Loucy (cell line): ENCODE data around the gene KLF7.

Experiments
- H2AFZ ChIP-seq: fragments of 200-600 bp; sonication (generic); 2 replicates; pipeline ENCODE4 v1.6.0; 2016; ENCODE audit warnings: antibody characterized with exemption, mild to moderate bottlenecking, low read length, moderate library complexity
- H3F3A ChIP-seq: fragments of 200-600 bp; 2 replicates; pipeline ENCODE4 v1.6.0; 2016; ENCODE audit warnings: antibody characterized with exemption, low read depth, mild to moderate bottlenecking
- H3K27me3 ChIP-seq: fragments of 200-600 bp; sonication (generic); 2 replicates; pipeline ENCODE4 v1.6.1; 2014; ENCODE audit warnings: low read length, mild to moderate bottlenecking; ENCODE audit not compliant: insufficient read depth, poor library complexity, severe bottlenecking
- H3K36me3 ChIP-seq: fragments of 200-600 bp; sonication (generic); 2 replicates; pipeline ENCODE4 v1.6.1; 2016; ENCODE audit warnings: low read length; ENCODE audit not compliant: insufficient read depth
- H3K4me1 ChIP-seq: fragments of 200-600 bp; sonication (generic); 2 replicates; pipeline ENCODE4 v1.5.1; 2014; ENCODE audit warnings: low read length, mild to moderate bottlenecking; ENCODE audit not compliant: insufficient read depth, poor library complexity, severe bottlenecking
- H3K4me2 ChIP-seq: fragments of 200-600 bp; sonication (generic); 2 replicates; pipeline ENCODE4 v1.6.0; 2014; ENCODE audit warnings: antibody characterized with exemption, low read length, low read depth, mild to moderate bottlenecking; ENCODE audit not compliant: poor library complexity, severe bottlenecking
- H3K4me3 ChIP-seq: fragments of 200-600 bp; sonication (generic); 2 replicates; pipeline ENCODE4 v1.5.1; 2014; ENCODE audit warnings: low read length, mild to moderate bottlenecking, mixed read lengths; ENCODE audit not compliant: poor library complexity, severe bottlenecking
- H3K79me2 ChIP-seq: fragments of 200-600 bp; sonication (generic); 2 replicates; pipeline ENCODE4 v1.6.1; 2014; ENCODE audit warnings: low read length; ENCODE audit not compliant: insufficient read depth
- H3K9ac ChIP-seq: fragments of 200-600 bp; sonication (generic); 2 replicates; pipeline ENCODE4 v1.6.0; 2014; ENCODE audit warnings: mild to moderate bottlenecking, low read depth, low read length, moderate library complexity; ENCODE audit not compliant: poor library complexity, severe bottlenecking
- H3K9me2 ChIP-seq: fragments of 200-600 bp; sonication (generic); replicated peaks from 2 replicates; pipeline ENCODE4 v1.6.1; 2016; ENCODE audit warnings: low read depth, low read length, mixed read lengths
- H3K9me3 ChIP-seq: fragments of 200-600 bp; sonication (generic); 2 replicates; pipeline ENCODE4 v1.6.1; 2014; ENCODE audit warnings: mild to moderate bottlenecking, antibody characterized with exemption, low read length, low read depth; ENCODE audit not compliant: insufficient read depth
- H4K20me1 ChIP-seq: fragments of 200-600 bp; sonication (generic); 2 replicates; pipeline ENCODE4 v1.6.0; 2014; ENCODE audit warnings: antibody characterized with exemption, low read length, mild to moderate bottlenecking; ENCODE audit not compliant: insufficient read depth, poor library complexity, severe bottlenecking
- EZH2phosphoT487 ChIP-seq: fragments of 200-600 bp; IDR thresholded peaks from 2 replicates; pipeline ENCODE4 v1.6.1; 2018; ENCODE audit warnings: antibody characterized with exemption, mild to moderate bottlenecking, moderate library complexity, borderline replicate concordance
- TF ChIP-seq, protein P1 (sequence below): fragments of 200-600 bp; sonication (generic); conservative IDR thresholded peaks from 2 replicates; pipeline ENCODE4 v1.5.1; 2014; ENCODE audit warnings: mild to moderate bottlenecking, antibody characterized with exemption, low read length

KLF7 gene

DNA sequence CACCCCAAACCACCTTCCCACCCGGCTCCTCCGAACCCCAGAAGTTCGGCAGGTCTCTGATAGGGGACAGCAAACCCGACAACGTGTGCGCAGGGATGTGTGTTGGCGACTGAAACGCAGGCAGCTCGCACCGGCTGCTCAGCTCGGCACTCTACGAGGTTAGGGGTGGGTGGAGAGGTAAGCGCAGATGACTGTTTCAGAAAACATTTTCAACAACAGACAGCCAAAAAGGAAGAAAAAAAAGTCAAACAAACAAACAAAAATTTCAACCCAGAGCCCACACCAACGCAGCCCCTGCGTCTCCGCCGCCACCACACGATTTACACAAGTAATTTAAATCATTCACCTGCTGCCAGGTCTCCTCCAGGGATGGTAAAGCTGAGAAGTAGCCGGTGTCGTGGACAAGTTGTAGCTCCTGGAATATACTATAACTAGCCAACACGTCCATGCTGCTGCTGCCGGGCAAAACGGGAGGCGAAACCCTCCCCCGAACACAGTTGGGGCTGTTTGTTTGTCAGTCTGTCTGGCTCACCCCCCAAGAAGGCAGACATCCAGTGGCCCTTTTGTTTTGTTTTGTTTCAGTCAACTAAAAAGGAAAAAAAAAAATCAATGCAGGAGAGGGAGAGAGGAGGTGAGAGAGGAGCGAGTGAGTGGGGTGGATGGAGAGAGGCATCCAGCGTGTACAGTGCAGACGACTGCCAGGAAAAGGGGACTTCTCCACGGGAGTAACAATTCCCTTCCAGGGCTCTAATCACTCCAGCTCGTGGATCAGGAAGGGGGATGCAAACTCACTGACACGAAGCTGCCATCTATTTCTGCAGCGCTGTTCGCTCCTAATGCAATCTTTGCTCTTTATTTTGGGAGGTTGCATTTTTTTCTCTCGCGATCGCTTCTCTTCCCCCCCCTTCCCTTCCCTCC lies at the start of gene KLF7:
Gene KLF7 (minus strand): TSS at position 828 of the 918 bp plus-strand sequence. CDS start 380 bp downstream, at position 448.
- peak within 1 kb of the TSS; percentile 95 for H3K4me2 ChIP-seq
- H3K79me2 ChIP-seq = peaks cover 11% of the 10 kb centered on the region; the same call in 1 of the 2 replicates
- H2AFZ ChIP-seq = peak within 1 kb of the TSS; percentile 84
- no peaks in the 10 kb centered on the region for H3K36me3 ChIP-seq
- H3K4me3 ChIP-seq = peak within 1 kb of the TSS; percentile 92
- H4K20me1 ChIP-seq = peaks cover 8% of the 10 kb centered on the region
- no peak for TF ChIP-seq EZH2phosphoT487
- TF ChIP-seq, protein P1, sequence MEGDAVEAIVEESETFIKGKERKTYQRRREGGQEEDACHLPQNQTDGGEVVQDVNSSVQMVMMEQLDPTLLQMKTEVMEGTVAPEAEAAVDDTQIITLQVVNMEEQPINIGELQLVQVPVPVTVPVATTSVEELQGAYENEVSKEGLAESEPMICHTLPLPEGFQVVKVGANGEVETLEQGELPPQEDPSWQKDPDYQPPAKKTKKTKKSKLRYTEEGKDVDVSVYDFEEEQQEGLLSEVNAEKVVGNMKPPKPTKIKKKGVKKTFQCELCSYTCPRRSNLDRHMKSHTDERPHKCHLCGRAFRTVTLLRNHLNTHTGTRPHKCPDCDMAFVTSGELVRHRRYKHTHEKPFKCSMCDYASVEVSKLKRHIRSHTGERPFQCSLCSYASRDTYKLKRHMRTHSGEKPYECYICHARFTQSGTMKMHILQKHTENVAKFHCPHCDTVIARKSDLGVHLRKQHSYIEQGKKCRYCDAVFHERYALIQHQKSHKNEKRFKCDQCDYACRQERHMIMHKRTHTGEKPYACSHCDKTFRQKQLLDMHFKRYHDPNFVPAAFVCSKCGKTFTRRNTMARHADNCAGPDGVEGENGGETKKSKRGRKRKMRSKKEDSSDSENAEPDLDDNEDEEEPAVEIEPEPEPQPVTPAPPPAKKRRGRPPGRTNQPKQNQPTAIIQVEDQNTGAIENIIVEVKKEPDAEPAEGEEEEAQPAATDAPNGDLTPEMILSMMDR = no peak
- H3K27me3 ChIP-seq = no peaks in the 10 kb centered on the region
- no peaks in the 10 kb centered on the region for H3K9me3 ChIP-seq
- peaks cover 33% of the 10 kb centered on the region for H3K4me1 ChIP-seq
- H3K9me2 ChIP-seq = no peaks in the 10 kb centered on the region
- no peaks in the 10 kb centered on the region for H3F3A ChIP-seq
- H3K9ac ChIP-seq = peak within 1 kb of the TSS; percentile 97

DNA sequence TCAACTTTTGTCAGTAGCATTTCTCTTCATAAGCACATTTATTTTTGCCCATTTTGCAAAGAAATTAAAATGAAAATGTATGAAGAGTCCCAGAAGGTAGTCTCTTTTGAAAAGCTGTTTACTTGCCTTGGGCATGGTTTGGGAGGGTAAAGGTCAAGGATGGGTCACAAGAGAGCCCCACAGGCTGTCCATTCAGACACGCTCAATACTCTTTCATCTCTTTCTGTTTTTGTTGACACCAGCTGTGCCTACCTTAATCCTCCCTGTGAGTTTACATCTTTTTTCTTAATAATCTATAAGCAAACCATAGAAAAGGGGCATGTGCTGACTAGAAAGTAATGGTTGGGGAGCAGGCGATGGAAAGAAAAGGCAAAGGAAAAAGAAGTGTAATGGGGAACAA lies 49.6 kb upstream of the KLF7 start:
- H3K27me3 ChIP-seq = no peaks in the 10 kb centered on the region
- no peaks in the 10 kb centered on the region for H3K9me3 ChIP-seq
- no peaks in the 10 kb centered on the region for H3F3A ChIP-seq
- no peaks in the 10 kb centered on the region for H3K36me3 ChIP-seq
- TF ChIP-seq, protein P1 = no peak
- no peak for TF ChIP-seq EZH2phosphoT487
- no peaks in the 10 kb centered on the region for H4K20me1 ChIP-seq
- no peak overlapping the region for H3K4me3 ChIP-seq
- no peaks in the 10 kb centered on the region for H3K79me2 ChIP-seq
- no peaks in the 10 kb centered on the region for H3K4me1 ChIP-seq
- H3K9ac ChIP-seq = no peak overlapping the region
- no peak overlapping the region for H2AFZ ChIP-seq
- no peak overlapping the region for H3K4me2 ChIP-seq
- no peaks in the 10 kb centered on the region for H3K9me2 ChIP-seq

DNA sequence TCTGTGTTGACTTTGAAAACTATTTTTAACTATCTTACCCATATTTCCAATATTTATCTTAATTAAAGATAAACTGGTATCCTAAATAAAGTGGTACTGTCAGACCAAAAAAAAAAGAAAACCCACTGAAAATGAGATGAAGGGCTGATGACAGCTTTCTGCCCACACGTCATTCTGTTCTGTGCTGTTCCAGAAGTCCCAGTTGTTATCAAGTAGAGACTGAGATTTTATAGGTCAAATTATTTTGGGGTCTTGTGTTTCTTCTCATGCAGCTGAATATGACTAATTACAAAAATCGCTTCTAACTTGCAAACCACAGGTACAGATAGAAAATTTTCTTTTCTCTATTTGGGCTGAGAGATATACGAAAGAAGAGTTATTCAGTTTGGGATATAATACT lies 48.7 kb upstream of the KLF7 start:
- Histone ChIP-seq H3K4me3 (no peak overlapping the region), H3K79me2 (no peaks in the 10 kb centered on the region), H3K36me3 (no peaks in the 10 kb centered on the region), H4K20me1 (no peaks in the 10 kb centered on the region), H3K27me3 (no peaks in the 10 kb centered on the region), H3F3A (no peaks in the 10 kb centered on the region), H2AFZ (no peak overlapping the region), H3K9me3 (no peaks in the 10 kb centered on the region), H3K9ac (no peak overlapping the region), H3K9me2 (no peaks in the 10 kb centered on the region), H3K4me1 (no peaks in the 10 kb centered on the region), H3K4me2 (no peak overlapping the region)
- TF ChIP-seq, protein P1 = no peak
- TF ChIP-seq EZH2phosphoT487 = no peak
